GM12891 (cell line): Measurements from ENCODE around the gene FEN1.

Experiments used
- POLR2A ChIP-seq: IDR thresholded peaks from 2 replicates; pipeline ENCODE4 v1.6.1; 2011; ENCODE audit warnings: low read depth, low read length, control low read depth
- POLR2AphosphoS5 ChIP-seq: IDR thresholded peaks from 2 replicates; pipeline ENCODE4 v1.6.1; 2011; ENCODE audit warnings: low read depth, low read length, control low read depth
- SPI1 ChIP-seq: IDR thresholded peaks from 2 replicates; pipeline ENCODE4 v1.6.1; 2011; ENCODE audit warnings: low read depth, low read length, control low read depth

GRCh38 chr11:61785837-61786402, 6.8 kb upstream of the FEN1 start:
- TF ChIP-seq POLR2A (no peak), POLR2AphosphoS5 (no peak), SPI1 (no peak)
